ENCODE measurements around the gene SMARCA2.

Gene SMARCA2

GRCh38 chr9:2179567-2179966 lies 164.4 kb downstream of the SMARCA2 start:
- DNase-seq, result no peak

GRCh38 chr9:2180154-2180553 lies 165.0 kb downstream of the SMARCA2 start:
- no peak for DNase-seq

GRCh38 chr9:2180704-2181103 lies 165.6 kb downstream of the SMARCA2 start:
- no peak for DNase-seq

- DNase-seq, result no peak
Observed at GRCh38 chr9:2181792-2182191, 166.6 kb downstream of the SMARCA2 start.

- DNase-seq, result no peak
Observed at GRCh38 chr9:2190939-2191608, 175.9 kb downstream of the SMARCA2 start.

GRCh38 chr9:2191609-2191972 lies 176.4 kb downstream of the SMARCA2 start:
- DNase-seq, result no peak

GRCh38 chr9:2192356-2192979 lies 177.3 kb downstream of the SMARCA2 start:
- no peak for DNase-seq

- DNase-seq, result no peak
Observed at GRCh38 chr9:2193552-2193951, 178.4 kb downstream of the SMARCA2 start.

GRCh38 chr9:2195211-2195610 lies 180.1 kb downstream of the SMARCA2 start:
- no peak for DNase-seq

GRCh38 chr9:2196757-2197156 lies 181.6 kb downstream of the SMARCA2 start:
- DNase-seq, result no peak

GRCh38 chr9:2198956-2199635 lies 183.9 kb downstream of the SMARCA2 start:
- no peak for DNase-seq

- DNase-seq, result no peak
Observed at GRCh38 chr9:2199999-2200796, 185.1 kb downstream of the SMARCA2 start.

GRCh38 chr9:2208465-2208864 lies 193.3 kb downstream of the SMARCA2 start:
- no peak for DNase-seq

- no peak for DNase-seq
Observed at GRCh38 chr9:2208991-2209390, 193.8 kb downstream of the SMARCA2 start.

GRCh38 chr9:2209400-2209799 lies 194.3 kb downstream of the SMARCA2 start:
- no peak for DNase-seq

- no peak for DNase-seq
Observed at GRCh38 chr9:2210201-2210600, 195.1 kb downstream of the SMARCA2 start.

- no peak for DNase-seq
Observed at GRCh38 chr9:2213830-2214468, 198.8 kb downstream of the SMARCA2 start.

GRCh38 chr9:2214707-2215106 lies 199.6 kb downstream of the SMARCA2 start:
- no peak for DNase-seq

GRCh38 chr9:2215921-2216441 lies 200.8 kb downstream of the SMARCA2 start:
- no peak for DNase-seq

- no peak for DNase-seq
Observed at GRCh38 chr9:2216591-2216990, 201.4 kb downstream of the SMARCA2 start.

- DNase-seq, result no peak
Observed at GRCh38 chr9:2217540-2217939, 202.4 kb downstream of the SMARCA2 start.

- DNase-seq, result no peak
Observed at GRCh38 chr9:2220036-2220435, 204.9 kb downstream of the SMARCA2 start.
